OCI-LY7 (cell line): ENCODE results near the gene SYNE3. TPM values are rescaled to one million over a fixed set of nuclear protein-coding genes. Genes with fewer than 3 reads are reported as not detected.

Experiments used
- BruUV-seq: library from RNA; stranded (reverse); fragments of 400-500 nt; replicated peaks from 2 replicates; lab custom pipeline; 2021; lab: Mats Ljungman, UMichigan
- CTCF ChIA-PET: fragments of 300-600 bp; sonication (Branson Sonifier 250); formaldehyde crosslinking; loops from one replicate; lab custom pipeline; 2022; ENCODE audit warnings: antibody characterized with exemption; ENCODE audit not compliant: unreplicated experiment; lab: Charles Lee
- POLR2A ChIA-PET: fragments of 300-600 bp; sonication (Branson Sonifier 250); formaldehyde crosslinking; loops from one replicate; lab custom pipeline; 2022; ENCODE audit warnings: antibody characterized with exemption; lab: Charles Lee
- DNase-seq: peaks from one replicate; pipeline ENCODE4 v3.0.0-alpha.2; 2015; ENCODE audit warnings: low spot score
- H2AFZ ChIP-seq: fragments of 200-600 bp; sonication (generic), shearing (Covaris generic); 2 replicates; pipeline ENCODE4 v1.6.1; 2014; ENCODE audit warnings: mild to moderate bottlenecking, antibody characterized with exemption, low read length, moderate library complexity
- H3K27ac ChIP-seq: fragments of 200-600 bp; sonication (generic); 2 replicates; pipeline ENCODE4 v1.5.1; 2014; ENCODE audit warnings: mixed run types, low read depth, mild to moderate bottlenecking, moderate library complexity, low read length, inconsistent platforms; ENCODE audit not compliant: poor library complexity, severe bottlenecking
- H3K36me3 ChIP-seq: fragments of 200-600 bp; sonication (generic); 2 replicates; pipeline ENCODE4 v1.6.1; 2014; ENCODE audit warnings: mild to moderate bottlenecking, antibody characterized with exemption, low read length, moderate library complexity, mixed read lengths; ENCODE audit not compliant: insufficient read depth
- H3K4me1 ChIP-seq: fragments of 200-600 bp; sonication (generic); 2 replicates; pipeline ENCODE4 v1.5.1; 2014; ENCODE audit warnings: mild to moderate bottlenecking, low read length; ENCODE audit not compliant: insufficient read depth, poor library complexity, severe bottlenecking
- H3K4me2 ChIP-seq: fragments of 200-600 bp; sonication (generic); 2 replicates; pipeline ENCODE4 v1.6.1; 2014; ENCODE audit warnings: mild to moderate bottlenecking, low read length
- H3K4me3 ChIP-seq: fragments of 200-600 bp; sonication (generic); 2 replicates; pipeline ENCODE4 v1.5.1; 2014; ENCODE audit warnings: mild to moderate bottlenecking, low read depth, low read length; ENCODE audit not compliant: poor library complexity, severe bottlenecking
- H3K79me2 ChIP-seq: fragments of 200-600 bp; sonication (generic); 2 replicates; pipeline ENCODE4 v1.6.1; 2016; ENCODE audit warnings: low read depth, mild to moderate bottlenecking, low read length, moderate library complexity, mixed read lengths; ENCODE audit not compliant: insufficient read depth
- H3K9me2 ChIP-seq: fragments of 200-600 bp; sonication (generic); 2 replicates; pipeline ENCODE4 v1.6.1; 2016; ENCODE audit warnings: mild to moderate bottlenecking, low read length, mixed read lengths; ENCODE audit not compliant: insufficient read depth
- H3K9me3 ChIP-seq: fragments of 200-600 bp; sonication (generic); 2 replicates; pipeline ENCODE4 v1.6.1; 2014; ENCODE audit warnings: mild to moderate bottlenecking, mixed run types, low read length, mixed read lengths
- H4K20me1 ChIP-seq: fragments of 200-600 bp; sonication (generic); 2 replicates; pipeline ENCODE4 v1.6.1; 2014; ENCODE audit warnings: mild to moderate bottlenecking, antibody characterized with exemption, low read length, moderate library complexity, mixed read lengths; ENCODE audit not compliant: insufficient read depth
- CTCF ChIP-seq: fragments of 200-600 bp; sonication (generic); conservative IDR thresholded peaks from 2 replicates; pipeline ENCODE4 v1.5.1; 2014; ENCODE audit warnings: mild to moderate bottlenecking, antibody characterized with exemption, low read length, moderate library complexity, mixed read lengths
- EZH2phosphoT487 ChIP-seq: fragments of 200-600 bp; sonication (generic); IDR thresholded peaks from 2 replicates; pipeline ENCODE4 v1.6.1; 2018; ENCODE audit warnings: low read depth, borderline replicate concordance, mild to moderate bottlenecking, mixed run types, antibody characterized with exemption, low read length, moderate library complexity, mixed read lengths
- intact Hi-C: fragments of 100-400 bp; cut with micrococcal nuclease; formaldehyde crosslinking; loops from one replicate; pipeline ENCODE4 v1.10.0; 2022; ENCODE audit not compliant: unreplicated experiment
- total RNA-seq, 2 experiments: library from RNA; depleted of rRNA in 1 of 2; stranded (reverse); fragments of >200 nt in 1 of 2; shearing (Covaris generic) in 1 of 2; gene quantifications; 2 replicates each; pipeline ENCODE4 v1.2.3, GENCODE V29; 2014 to 2022

SYNE3 gene
- total RNA-seq, 2 experiments from 2014 or later, result 0.60 to 4.1 TPM

GRCh38 chr14:95489214-95490137 is 27.0 kb downstream of the SYNE3 start:
- Histone ChIP-seq H3K9me3 (peaks cover 10% of the 10 kb centered on the region; the same call in 1 of the 2 replicates), H3K79me2 (peaks cover 15% of the 10 kb centered on the region; the same call in 1 of the 2 replicates), H3K27ac (peak overlapping the region; percentile 42), H3K4me1 (peaks cover 68% of the 10 kb centered on the region), H3K4me2 (peak overlapping the region; percentile 65), H3K4me3 (peak overlapping the region; percentile 63), H2AFZ (no peak overlapping the region), H3K36me3 (peaks cover 16% of the 10 kb centered on the region; the same call in 1 of the 2 replicates), H3K9me2 (no peaks in the 10 kb centered on the region), H4K20me1 (no peaks in the 10 kb centered on the region)
- ChIA-PET CTCF (no interaction called here), POLR2A (interaction anchor here (0.7 to 2.5 kb wide), 7 partner anchors 9 to 52 kb away, joined by 3 to 6 read pairs (median 3); no protein-coding TSS in a partner anchor)
- intact Hi-C loops, result no loop called here
- no peak for TF ChIP-seq EZH2phosphoT487
- TF ChIP-seq CTCF, result no peak
- no TSS peak for BruUV-seq
- DNase-seq, result no peak

DNA sequence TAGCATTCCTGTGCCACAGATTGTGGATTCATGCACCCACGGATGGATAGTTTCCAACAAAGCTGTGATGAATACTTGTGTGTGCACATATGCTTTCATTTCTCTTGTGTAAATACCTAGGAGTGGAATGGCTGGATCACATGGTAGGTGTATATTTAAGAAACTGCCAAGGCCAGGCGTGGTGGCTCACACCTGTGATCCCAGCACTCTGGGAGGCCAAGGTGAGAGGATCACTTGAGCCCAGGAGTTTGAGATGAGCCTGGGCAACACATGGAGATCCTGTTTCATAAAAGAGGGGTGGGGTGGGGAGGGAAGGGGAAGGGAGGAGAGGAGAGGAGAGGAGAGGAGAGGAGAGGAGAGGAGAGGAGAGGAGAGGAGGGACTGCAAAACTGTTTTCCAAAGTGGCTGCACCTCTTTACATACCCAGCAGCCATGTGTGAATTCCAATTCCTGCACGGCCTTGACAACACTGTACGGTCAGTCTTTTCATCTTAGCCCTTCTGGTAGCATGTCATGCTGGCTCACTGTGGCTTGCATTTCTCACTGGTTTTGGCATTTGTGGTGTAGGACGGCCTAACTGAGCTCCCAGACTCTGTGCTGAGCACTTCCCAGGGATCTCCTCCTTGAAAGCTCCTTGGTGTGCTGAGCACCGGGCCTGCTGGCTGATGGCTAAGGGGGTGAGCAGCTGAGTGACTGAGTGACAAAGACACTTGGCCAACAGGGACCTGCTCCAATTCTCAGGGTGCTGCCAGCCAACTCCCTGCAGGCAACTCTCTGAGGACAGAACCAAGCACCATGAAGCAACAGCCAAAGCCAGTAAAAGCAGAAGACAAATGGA is 27.9 kb downstream of the SYNE3 start:
- no TSS peak for BruUV-seq
- POLR2A ChIA-PET, result interaction anchor here (0.7 to 2.5 kb wide), 15 partner anchors 8 to 52 kb away, joined by 3 to 17 read pairs (median 3); no protein-coding TSS in a partner anchor
- Histone ChIP-seq H3K9me3 (peaks cover 10% of the 10 kb centered on the region; the same call in 1 of the 2 replicates), H3K4me1 (peaks cover 70% of the 10 kb centered on the region), H3K36me3 (peaks cover 16% of the 10 kb centered on the region; the same call in 1 of the 2 replicates), H2AFZ (no peak overlapping the region; the same call in 1 of the 2 replicates), H3K27ac (peak overlapping the region; percentile 87), H3K79me2 (peaks cover 15% of the 10 kb centered on the region; the same call in 1 of the 2 replicates), H3K4me3 (peak overlapping the region; percentile 63), H3K9me2 (no peaks in the 10 kb centered on the region), H3K4me2 (peak overlapping the region; percentile 73), H4K20me1 (no peaks in the 10 kb centered on the region)
- intact Hi-C loops, result no loop called here
- DNase-seq, result peak; percentile 43
- CTCF ChIA-PET, result interaction anchor here (0.5 kb wide), 1 partner anchor 30 kb away, joined by 3 read pairs; no protein-coding TSS in a partner anchor
- no peak for TF ChIP-seq EZH2phosphoT487
- TF ChIP-seq CTCF, result no peak
